Ovary (tissue), 3 donors: ENCODE measurements around the gene TRANK1.

Experiments
- CTCF ChIP-seq, 3 donors: fragments of 450-650 bp in 2 of 3; fragments of 200-600 bp in 1 of 3; IDR thresholded peaks; one replicate each; pipeline versions ENCODE4 v1.5.1 to v1.8.0; 2016 to 2022; ENCODE audit warnings: antibody characterized with exemption in 3 of 3, mild to moderate bottlenecking in 1 of 3
- EP300 ChIP-seq: sonication (generic); formaldehyde crosslinking; IDR thresholded peaks from one replicate; pipeline ENCODE4 v1.6.1; 2017; ENCODE audit warnings: antibody characterized with exemption
- donor health status: DM: no; HTN: no; CAD: no.

GRCh38 chr3:36814066-36814717 is 130.7 kb downstream of the TRANK1 start:
- TF ChIP-seq CTCF (IDR thresholded peaks at IDR 0.05) (no peak), EP300 (no peak)
